NOMO-1 treated with dmso at 0.1 percent for 144 hours (cell line): ENCODE measurements around the gene PLCB1.
"Not testable (repeated sequence)": the region's sequence is repeated elsewhere in the genome, so short reads cannot be mapped to it uniquely, and the experiment has no call there.

Experiments used
- DNase-seq: peaks from one replicate; lab custom pipeline; 2025; ENCODE audit not compliant: unreplicated experiment; lab: John Stamatoyannopoulos, UW

Gene PLCB1

DNA sequence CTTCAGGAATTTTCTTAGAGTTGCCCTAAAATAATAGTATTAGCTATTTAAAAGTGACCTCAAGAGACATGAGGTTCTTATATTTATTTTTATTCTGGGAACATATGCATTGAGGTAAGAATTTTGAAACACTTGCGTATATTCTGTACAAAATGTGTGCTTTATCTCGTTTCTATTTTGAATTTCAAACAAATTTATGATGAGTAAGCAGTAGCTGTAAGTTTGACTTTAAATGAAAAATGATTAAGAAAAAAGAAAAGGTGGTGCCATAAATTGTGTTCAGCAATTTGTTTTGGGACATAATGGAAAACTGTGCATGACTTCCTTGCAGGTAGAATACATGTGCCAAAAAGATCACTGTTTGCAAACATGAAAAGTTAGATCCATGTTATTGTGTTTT lies 503.8 kb downstream of the PLCB1 start:
- no peak for DNase-seq

DNA sequence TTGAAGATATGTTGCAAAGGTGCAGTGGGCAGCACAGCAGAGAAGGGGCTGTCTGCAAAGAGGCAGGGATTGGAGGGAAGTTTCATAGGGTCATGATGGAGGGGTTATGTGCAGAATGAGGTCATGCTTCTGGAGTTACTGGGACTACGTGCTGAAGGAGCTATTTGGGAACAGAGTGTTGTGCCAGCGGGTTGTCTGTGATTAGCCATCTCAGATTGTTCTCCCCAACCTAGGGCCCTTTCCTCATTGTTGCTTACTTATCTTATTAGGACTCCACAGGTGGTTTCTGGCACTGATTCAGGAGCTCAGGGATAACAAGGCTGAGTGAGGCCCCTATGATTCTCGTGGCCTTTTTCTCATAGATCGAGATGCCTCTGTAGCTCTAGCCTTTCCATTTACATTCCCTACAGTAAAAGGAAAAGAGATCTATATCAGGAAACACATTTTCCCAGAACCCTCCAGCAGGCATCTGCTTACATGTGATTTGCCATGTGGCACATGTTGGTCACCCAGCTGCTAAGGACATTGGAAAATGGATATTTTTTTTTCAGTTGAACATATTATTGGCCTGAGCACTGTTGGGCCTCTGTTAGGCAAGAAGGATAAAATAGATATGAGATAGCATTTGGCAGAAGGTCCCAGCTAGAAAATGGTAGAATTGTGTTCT lies 507.2 kb downstream of the PLCB1 start:
- DNase-seq, result no peak

DNA sequence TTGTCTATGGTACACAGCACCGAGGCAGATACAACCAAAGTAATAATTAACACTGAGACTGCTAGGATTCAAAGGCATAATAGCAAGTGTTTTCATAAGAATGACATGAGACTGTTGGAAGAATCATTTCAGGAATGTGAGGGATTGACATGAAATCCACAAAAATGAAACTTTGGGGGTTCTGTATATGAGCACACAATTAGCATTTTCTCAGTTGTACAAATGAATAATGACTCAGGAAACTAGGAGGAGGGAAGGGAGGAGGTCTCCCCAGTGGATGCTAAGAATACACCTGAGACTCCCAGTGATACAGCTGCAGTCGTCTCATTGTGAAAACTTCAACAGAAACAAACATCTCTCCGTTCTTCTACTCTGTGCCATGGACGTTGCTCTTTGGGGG lies 508.4 kb downstream of the PLCB1 start:
- no peak for DNase-seq

DNA sequence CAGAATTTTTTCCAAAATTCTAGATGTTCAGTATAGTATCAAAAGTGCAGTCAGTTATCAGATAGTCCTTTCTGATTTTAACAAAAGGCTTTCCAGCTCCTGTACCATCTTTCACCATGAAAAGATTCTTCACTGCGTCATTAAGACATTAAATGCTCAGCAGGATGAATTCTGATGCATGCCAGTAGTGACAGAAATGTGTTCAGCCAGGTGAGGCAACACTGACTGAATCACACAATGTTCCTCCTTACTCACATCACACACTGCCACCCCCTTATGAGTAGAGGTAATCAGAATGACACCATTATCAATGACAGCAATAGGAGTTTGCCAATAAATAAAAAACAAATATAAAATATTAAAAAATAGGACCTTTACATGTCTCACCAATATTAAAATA lies 510.2 kb downstream of the PLCB1 start:
- no peak for DNase-seq

DNA sequence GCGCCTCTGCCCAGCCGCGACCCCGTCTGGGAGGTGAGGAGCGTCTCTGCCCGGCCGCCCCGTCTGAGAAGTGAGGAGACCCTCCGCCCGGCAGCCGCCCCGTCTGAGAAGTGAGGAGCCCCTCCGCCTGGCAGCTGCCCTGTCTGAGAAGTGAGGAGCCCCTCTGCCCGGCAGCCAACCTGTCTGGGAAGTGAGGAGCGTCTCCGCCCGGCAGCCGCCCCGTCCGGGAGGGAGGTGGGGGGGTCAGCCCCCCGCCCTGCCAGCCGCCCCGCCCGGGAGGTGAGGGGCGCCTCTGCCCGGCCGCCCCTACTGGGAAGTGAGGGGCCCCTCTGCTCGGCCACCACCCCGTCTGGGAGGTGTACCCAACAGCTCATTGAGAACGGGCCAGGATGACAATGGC lies 512.4 kb downstream of the PLCB1 start:
- not testable (repeated sequence) for DNase-seq

DNA sequence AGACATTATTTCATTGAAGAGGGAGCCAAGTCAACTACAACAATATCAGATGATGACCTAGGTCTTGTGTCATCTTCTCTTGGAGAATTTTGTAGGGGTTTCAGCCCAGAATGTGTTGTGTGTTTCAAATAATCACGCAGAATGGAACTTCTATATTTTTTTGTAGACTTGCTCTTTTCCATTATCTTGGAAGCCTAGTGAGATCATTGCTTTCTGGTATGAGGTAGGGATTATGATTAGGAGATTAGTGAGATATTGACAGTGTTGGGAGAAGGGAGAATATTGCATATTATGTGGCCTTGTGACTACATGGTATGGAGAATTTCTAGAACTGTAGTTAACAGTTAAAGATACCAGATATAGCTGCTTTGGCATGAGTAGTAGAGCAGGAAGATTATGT lies 513.3 kb downstream of the PLCB1 start:
- no peak for DNase-seq

DNA sequence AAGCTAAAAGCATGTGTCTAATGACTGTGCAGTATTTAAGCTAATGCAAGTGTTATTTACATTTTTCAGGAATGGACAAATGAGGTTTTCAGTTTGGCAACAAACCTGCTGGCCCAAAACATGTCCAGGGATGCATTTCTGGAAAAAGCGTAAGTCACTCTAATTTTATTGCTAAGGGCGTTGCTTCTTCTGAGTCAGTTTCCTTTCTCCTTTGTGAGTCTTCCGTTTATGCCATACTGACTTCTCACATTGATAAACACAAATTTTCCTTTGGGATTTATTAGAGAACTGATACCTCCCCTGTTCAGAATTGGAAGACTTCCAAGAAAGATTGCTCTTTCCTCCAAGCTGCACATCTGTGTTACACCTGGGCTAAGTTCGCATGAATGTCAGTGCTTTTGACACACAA lies 514.0 kb downstream of the PLCB1 start:
- no peak for DNase-seq

DNA sequence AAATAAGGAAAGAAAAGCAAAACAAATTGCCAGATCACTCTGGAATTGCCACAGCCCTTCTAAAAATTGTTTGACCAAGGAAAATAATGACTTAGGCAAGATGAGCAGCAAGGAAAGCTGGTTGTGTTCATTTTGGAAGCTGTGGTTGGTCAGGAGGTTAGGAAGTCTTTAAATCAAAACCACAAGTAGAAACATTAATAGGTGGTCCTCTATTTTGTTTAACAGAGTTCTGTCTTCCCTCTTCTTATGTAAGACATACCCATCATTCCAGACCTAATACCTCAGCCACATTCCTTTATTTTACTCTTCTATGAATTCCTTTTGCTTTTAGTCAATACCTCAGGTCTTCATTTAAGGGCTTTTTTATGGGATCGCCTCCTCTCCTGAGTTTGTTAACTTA lies 514.6 kb downstream of the PLCB1 start:
- DNase-seq, result no peak

DNA sequence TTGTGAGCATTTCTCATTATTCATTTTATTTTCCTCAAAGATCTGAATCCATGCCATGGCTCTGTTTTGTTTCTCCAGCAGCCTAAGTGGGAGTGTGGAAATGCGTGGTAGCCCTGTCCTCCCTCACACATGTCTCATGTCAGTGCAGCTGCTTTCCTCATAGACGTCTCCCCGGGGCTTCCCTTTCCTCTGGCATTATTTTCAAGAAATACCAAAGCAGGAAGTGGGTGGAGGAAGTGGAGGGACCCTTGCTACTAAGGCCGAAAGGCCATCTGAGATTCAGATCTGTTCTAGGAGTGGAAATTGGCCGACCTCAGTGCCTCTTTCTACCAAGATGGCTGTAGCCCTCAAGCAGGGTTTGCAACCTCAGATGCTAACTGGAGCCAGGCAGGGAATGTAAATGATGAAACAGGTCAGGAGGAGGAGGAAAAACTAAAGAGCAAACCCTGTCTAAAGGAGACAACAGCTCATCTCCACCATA lies 515.9 kb downstream of the PLCB1 start:
- no peak for DNase-seq

DNA sequence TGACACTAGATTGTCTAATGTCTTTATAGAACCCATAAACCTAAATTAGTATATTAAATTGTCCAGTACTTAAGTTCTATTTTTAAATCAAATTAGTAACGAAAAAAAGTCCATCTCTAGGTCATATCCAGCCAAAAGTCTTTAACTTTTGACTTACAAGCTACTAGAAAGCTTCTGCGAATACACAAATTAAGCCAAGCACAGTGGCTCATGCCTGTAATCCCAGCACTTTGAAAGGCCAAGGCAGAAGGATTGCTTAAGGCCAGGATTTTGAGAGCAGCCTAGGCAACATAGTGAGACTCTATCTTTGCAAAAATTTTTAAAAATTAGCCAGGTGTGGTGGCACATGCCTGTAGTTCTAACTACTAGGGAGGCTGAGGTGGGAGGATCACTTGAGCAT lies 516.4 kb downstream of the PLCB1 start:
- no peak for DNase-seq

DNA sequence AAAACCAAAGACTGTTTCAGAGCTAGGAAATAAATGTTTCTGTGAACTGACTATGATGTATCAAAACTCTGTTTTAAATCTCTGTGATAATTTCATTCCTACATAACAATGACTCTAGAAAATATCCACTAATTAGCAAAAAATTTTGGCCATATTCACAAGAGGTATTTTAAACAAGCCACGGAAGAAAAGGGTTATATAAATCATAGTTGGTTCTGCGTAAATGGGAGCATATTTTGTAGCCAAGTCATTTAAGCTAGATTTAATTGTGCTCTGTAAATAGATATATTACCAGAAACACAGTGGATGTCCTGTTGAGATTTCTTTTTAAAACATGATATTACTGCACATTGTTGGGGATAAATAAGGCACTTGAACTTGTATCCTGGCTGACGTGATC lies 520.3 kb downstream of the PLCB1 start:
- no peak for DNase-seq

DNA sequence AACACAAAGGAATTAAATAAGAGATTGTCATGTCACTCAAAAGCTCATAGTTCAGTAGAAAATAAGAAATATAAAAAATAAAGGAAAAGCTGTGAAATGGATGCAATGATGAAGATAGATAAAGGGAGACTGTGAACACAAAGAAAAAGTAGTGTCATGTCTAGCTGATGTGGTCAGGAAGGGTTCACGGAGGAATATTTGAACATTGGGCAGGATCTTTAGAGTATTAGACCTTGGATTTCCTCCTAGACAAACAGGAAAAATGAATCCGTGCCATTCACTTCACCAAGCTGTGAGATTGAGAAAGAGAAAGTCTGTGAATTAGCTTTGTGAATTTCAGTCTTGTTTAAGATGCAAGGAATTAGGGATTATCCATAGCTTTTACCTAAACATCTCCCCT lies 522.4 kb downstream of the PLCB1 start:
- DNase-seq, result no peak

DNA sequence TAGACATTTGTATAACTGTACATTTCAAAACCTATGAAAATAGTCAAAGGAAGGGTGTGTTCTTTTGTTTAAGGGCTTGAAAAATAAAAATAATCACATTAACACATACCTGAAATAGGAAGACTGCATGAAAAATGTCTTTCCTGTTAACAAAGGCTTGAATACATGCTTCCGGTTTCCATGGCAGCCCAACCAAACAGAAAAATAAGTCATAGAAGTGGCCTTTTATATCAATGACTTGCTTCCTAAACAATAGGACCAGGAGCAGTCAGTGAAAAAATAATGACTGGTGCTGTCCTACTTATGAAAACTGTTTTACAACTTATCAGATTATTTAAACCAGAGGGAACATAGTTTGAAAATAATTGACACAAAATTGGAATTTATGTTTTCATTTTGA lies 524.3 kb downstream of the PLCB1 start:
- no peak for DNase-seq

DNA sequence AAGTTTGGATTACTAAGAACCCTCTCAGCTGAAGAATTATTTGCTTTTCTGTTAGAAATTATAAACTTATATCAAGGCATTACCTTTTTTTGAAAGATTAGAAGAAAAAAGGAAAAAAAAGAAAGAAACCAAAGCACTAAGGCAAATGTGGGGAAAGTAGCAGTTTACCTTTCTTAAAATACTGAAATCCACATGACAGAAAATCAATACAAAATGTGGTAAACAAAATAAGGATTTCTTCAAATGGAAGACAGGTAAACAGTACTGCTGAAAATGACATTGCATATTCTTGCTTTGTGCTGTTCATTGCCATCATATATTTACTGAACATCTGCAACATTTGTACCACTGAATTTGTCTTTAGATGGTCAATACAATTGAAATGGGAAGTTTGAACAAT lies 525.6 kb downstream of the PLCB1 start:
- no peak for DNase-seq

DNA sequence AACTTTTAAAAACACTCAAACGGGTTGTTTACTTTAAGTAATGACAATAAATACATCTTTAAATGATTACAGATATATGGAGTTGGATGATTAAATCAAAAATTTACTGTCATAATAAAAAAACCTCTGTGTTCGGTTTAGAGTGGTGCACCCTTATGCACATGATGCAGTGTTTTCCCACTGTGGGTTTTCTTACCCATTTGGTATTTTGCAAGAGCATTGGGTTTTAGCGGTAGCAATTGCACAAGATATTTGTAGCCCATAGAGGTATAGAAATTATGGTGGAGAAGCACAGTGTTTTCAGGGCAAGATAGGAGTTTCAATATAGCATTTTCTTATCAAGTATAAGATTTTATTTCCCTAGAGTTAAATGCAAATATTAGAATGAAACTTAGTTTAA lies 526.0 kb downstream of the PLCB1 start:
- peak; percentile 7 for DNase-seq

DNA sequence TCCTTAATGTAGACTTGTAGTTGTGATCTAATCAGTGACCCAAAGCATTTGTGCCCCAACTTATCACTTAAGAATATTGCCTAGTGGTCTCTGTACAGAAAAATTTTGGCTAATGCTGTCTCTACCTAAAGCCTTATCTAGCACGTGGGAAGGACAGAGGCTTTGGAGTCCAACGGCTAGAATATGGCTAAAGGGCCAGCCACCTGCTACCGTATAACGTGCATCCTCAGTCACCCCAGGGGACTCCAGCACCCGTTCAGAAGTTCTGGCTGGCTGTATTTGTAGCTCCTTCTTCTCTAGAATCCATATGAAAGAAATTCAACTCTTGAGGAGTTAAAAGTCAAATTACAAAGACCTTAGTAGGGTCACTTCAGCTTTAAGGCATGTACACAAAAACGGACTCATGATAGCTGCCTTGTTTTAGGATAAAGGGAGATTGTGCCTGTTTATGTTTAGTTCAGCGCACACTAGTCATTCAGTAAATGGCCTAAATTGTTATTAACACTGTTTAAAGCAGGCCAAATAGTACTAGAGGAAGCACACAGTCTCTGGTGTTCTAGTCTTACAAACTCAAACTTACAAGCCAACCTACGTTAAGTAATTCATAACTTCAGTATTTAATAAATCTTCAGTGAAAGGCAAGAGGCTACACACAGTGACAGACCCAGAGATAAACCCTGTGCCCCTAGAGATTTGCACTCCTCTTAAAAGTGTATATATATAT lies 529.3 kb downstream of the PLCB1 start:
- DNase-seq, result peak; percentile 7

DNA sequence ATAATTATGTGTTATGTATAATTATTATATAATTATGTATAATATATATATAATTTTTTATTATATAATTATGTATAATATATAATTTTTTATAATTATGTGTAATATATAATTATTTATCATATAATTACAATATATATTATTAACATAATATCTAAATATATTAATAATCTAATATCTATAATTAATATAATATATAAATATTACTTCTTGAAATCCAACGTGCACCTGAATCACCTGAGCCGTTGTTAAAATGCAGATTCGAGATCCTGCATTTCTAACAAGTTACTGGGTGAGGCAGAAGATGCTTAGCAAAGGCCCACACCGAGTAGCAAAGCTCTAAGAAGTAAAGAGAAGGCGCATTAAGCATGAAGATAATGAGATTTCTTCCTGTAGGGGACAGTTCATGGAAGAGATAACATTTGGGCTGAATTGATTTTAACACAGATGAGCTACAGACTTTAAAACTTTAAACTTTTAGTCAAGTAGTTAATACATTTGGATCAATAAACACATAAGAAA lies 530.4 kb downstream of the PLCB1 start:
- no peak for DNase-seq

DNA sequence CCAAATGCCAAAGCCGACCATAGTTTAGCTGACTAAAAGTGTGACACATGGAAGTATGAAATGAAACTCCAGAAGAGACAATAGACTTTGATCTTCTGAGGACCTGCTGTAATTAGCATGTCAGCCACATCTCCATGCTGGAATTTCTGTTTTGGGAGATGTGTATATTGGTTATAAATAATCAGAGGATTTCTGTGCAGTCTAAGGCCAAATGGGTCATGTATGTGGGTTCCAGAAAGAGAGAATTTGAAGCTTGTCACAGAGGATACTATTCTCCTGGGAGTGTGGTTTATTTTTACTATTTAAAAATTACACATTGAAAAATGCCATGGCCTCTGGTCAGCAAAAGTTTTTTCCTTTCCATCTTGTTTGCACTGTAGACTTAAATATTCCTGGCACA lies 531.4 kb downstream of the PLCB1 start:
- DNase-seq, result no peak

DNA sequence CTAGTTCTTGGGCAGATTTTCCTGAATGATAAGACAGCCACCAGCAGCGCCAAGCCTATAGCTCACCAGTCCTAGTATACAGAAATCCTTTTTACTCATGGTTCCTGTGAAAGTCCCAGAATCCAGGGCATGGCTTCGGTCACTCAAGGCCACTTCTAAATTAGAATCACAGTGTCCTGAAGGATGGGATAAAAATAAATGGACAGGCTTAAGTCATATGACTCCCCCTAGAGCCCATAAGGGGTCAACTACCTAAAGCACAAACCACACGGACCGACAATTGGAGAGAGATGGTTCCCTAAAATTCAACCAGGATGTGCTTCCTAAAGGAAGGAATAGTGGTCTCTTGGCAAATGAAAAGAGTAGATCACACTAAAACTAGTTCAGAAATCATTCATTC lies 532.7 kb downstream of the PLCB1 start:
- DNase-seq, result no peak

DNA sequence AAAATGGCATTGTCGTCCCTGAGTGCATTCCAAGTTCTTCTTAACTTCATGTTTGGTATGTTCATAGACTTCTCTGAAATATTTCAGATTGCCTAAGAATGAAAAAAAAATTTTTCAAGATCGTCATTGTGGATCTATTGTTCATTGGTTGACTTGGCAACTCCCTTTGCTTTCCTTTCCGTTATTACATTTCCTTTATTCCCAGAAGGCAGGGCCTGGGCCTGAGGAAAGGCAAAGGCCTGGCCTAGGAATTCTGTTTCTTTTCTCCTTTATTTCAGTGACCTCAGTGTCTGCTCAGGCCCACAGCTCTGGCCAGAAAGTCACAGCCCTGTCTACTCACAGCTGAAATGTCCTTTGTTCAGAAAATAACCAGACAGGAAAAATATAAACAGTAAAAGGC lies 535.2 kb downstream of the PLCB1 start:
- no peak for DNase-seq

DNA sequence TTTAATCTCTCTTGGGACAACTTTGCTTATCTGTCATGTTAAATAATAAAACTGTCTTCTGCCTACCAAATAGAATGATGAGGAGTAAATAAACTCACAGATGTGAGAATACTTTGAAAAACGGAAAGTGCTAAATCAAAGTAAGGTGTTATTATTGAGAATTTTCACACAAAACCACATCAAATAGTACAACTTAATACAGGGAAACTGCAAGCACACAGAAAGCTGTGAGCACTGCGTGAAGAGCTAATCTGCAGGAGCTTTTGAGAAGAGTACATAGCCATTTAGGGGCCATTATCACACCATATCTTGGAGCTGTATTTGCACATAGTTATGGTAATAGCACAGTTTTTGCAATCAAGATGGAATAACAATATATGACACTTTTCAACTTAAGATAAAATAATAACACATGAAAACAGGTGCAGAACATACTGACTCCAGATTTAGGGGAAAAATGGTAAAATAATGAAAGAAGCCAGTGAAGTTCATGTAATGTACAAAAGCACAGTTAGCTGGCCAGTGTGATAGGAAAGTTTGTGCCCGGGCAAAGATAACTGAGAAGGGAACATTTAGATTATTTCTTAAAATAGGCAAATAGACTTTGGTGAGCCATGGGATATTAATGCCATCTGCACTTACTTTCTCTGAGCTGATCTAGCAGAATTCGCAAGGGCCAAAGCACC lies 538.3 kb downstream of the PLCB1 start:
- DNase-seq, result no peak

DNA sequence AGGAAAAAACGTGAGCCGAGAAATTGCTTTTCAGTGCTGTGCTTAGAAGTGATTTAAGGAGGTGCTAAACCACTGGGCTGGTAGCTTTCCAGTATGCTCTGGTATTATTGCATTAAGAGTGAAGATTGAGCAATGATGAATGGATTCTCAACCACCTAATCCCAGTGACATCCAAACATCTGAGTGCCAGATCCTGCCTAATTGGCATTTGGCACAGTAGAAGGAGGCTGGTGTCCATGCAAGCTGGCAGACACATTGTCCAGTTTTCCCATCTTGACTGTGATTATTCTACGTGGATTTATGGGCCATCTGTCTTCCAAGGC lies 538.8 kb downstream of the PLCB1 start:
- DNase-seq, result no peak
